T follicular helper cell (primary cell): Measurements from ENCODE around the gene ANKRD33.

Experiments used
- DNase-seq: peaks from one replicate; pipeline ENCODE4 v3.0.0-alpha.2; 2020; ENCODE audit warnings: low read depth
- total RNA-seq, 2 experiments: gene quantifications; one replicate each; lab custom pipeline; 2026; lab: John Stamatoyannopoulos, UW

ANKRD33 gene, protein sequence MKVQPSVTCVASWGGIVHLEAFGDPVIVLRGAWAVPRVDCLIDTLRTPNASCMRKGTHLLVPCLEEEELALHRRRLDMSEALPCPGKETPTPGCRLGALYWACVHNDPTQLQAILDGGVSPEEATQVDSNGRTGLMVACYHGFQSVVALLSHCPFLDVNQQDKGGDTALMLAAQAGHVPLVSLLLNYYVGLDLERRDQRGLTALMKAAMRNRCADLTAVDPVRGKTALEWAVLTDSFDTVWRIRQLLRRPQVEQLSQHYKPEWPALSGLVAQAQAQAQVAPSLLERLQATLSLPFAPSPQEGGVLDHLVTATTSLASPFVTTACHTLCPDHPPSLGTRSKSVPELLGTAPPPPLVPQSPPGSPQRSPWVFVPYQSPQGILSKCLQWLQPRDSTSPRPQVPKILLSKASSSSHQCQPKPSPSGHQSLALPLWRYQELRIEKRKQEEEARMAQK
- total RNA-seq = 0 reads per million in 2 experiments

DNA sequence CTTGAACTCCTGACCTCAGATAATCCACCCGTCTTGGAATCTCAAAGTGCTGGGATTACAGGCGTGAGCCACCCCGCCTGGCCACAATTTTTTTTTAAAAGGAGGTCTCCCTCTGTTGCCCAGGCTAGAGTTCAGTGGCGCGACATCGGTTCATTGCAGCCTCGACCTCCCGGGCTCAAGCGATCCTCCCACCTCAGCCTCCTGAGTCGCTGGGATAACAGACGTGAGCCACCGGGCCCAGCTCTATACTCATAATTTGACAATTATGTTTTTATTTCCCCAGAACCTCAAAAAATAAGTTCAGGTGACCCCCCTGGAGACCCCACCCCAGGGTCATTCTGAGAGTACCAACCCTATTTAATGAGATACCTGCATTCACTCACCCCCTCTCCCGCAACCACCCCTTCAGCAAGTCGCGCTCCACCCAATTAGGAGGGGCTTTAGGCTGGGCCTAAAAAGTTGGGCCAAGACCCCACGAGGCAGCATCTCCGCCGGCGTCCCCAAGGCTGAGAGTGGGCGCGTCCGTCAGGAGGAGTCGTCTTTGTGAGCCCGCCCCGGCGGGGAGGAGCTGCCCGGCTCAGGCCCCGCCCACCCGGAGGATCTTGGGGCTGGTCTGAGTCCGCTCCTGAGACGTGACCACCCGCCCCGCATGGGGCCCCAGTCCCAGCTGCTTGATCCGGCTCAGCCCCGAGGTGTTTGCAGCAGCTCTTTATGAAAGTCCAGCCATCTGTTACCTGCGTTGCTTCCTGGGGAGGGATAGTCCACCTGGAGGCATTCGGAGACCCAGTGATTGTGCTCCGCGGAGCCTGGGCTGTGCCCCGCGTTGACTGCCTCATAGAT is at the start of gene ANKRD33:
TSS of gene ANKRD33 (plus strand) at position 628 of the 840 bp plus-strand sequence. CDS start at position 712, 84 bp downstream.
- DNase-seq = no peak

DNA sequence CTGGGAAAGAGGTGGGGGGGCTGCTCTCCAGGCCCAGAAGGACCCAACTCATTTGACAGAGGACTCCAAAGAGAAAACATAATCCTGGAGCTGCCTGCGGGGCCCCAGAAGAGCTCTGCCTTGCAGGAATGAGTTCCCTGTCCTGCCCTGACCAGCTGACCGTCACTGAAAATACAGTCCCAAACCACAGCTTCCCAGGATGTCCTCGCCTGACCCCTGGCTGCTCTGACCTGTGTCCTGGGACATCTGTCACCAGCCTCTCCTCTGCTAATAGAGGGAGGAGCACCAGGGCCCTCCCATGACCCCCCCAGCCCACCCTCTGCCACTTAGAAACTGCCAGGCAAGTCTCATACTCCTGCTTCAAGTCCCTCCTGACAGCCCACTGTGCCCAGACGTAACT is 49.1 kb upstream of the ANKRD33 start:
- no peak for DNase-seq

DNA sequence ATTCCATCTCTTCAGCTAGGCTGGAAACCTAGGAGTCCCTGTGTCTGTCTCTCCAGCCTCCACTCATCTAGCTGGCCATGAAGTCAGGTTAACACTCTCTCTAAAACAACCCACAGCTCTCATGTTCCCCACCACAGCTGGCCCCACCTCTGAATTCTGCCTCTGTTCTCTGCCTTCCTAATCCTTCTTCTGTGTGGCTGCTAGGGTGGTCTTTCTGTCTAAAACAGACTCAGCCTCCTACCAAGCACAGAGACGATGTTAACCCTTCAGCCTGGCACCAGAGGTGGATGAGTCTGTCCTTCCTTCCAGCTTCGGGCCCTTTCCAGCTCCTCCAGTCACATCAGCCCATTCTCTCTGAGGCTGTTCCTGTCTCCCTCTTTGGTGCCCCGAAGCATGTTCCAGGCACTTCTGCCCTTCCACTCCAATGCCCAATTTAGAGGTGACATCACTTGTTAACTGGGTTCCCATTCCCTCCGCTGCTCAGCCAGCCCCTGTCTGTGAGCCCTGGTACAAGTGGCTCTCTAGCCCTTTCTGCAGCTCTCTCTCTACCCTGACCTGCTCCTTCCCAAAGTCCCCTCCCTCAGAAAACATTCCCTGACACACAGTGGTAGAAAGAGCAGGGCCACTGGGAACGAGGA is 48.5 kb upstream of the ANKRD33 start:
- no peak for DNase-seq

DNA sequence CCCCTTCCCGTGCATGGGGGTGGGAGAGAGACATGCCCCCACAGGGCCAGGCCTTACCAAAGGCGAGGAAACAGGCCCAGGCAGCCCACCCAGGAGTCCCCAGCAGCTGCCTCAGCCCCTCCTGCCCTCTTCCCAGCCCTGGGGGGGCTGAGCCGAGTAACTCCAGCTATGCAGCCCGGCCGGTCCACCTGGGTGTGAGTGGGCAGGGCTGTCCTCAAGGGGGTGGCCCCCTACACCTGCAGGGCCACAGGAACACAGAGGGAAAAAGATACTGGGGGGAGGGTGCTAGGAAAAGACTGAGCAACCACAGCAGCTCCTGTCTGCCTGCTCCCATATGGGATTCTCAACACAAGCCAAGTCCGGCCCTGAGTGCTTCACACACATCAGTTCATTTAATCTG is 46.9 kb upstream of the ANKRD33 start:
- no peak for DNase-seq

DNA sequence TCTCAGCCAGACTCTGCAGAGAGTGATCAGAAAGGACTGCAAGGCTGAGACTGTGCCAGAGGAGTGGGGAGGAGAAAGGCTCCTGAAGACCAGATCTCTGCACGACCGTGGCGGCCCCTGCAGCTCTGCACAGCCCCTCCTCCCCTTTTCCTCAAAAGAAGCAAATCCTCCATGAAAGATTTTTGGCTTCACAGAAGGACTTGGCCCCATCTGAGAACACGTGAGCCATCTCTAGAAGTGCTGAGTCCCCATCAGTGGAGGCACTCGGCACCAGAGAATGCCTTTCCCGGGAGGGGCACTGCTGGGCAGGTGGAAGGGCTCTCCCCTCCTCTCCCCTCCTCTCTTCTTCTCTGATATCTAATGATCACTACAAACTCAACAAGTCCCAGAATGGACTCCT is 46.2 kb upstream of the ANKRD33 start:
- no peak for DNase-seq

- DNase-seq = no peak
Observed at GRCh38 chr12:51844854-51845253, 43.0 kb upstream of the ANKRD33 start.

DNA sequence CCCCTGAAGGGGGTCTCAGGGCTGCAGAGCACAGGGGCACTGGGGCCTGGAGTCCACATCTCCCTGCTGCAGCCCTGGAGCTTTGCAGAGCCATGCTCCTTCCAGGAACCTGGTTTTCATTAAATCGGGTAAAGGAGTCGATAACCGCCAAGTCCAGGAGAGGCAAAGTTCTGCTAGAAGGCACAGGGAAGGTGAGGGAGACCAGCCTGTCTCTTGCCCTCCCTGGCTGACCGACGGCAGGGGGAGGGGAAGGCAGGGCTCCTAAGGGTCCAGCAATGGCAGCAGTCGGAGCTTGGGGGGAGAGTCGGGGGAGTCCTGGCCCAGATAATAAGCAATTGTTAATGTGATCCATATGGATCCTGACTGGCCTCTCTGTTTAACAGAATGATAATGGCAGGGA is 42.4 kb upstream of the ANKRD33 start:
- DNase-seq = no peak

DNA sequence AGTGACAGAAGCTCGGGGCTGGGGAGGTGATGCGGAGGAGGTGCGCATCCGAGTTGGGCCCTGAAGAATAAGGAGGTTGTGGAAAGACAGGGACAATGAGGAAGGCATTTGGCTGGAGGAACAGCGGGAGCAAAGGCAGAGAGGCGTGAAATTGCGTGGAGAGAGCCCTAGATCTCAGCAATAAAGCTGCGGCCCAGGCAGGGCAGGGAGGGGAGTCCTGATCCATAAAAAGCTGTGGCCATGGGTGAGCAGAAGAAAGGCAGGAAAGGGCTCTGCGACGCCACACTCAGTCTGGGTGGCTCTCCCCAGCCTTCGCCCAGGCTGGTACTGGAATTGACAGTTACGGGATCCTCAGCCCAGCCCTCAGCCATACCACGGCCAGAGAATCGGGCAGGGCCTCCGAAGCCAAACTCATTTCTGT is 41.6 kb upstream of the ANKRD33 start:
- DNase-seq = no peak

DNA sequence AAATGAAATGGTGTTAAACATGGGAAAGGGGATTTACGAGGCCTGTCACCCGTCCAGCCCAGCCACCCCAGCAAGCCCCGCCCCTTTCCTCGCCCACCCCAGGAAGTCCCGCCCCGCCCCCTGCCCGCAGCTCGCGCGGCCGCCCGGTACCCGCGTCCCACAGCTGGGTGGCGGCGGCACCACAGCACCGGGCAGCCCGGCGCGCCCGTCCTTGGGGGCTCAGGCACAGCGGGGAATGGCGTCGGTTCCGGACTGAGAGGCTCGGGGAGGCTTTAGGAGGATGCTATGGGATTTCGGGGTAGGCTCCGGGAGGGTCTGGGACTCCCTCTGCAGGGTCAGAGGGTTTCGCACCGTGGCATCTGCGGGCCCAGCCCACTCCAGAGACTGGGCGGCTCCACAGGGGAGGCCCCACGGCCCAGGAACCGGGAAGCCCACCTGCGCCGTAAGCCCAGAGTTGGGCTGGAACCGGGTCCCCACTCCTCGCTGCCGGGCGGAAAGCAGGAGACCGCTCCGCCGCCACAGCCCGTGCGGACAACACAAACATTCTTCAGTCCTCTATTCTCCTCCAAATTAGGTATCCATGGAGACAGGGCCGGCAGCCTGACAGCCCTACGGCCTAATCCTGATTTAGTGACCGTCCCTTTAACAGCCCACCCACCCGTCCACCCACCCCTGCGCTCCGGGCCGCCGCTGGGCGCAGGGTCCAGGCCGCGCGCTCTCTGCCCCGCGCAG is 40.8 kb upstream of the ANKRD33 start:
- DNase-seq = no peak

GRCh38 chr12:51847643-51848325 is 40.1 kb upstream of the ANKRD33 start:
- DNase-seq = no peak

GRCh38 chr12:51848326-51848727 is 39.6 kb upstream of the ANKRD33 start, which contains the start of gene FIGNL2:
Gene FIGNL2 (minus strand): TSS chr12:51848718. CDS start chr12:51822413, 26,305 bp downstream.
- DNase-seq = no peak

DNA sequence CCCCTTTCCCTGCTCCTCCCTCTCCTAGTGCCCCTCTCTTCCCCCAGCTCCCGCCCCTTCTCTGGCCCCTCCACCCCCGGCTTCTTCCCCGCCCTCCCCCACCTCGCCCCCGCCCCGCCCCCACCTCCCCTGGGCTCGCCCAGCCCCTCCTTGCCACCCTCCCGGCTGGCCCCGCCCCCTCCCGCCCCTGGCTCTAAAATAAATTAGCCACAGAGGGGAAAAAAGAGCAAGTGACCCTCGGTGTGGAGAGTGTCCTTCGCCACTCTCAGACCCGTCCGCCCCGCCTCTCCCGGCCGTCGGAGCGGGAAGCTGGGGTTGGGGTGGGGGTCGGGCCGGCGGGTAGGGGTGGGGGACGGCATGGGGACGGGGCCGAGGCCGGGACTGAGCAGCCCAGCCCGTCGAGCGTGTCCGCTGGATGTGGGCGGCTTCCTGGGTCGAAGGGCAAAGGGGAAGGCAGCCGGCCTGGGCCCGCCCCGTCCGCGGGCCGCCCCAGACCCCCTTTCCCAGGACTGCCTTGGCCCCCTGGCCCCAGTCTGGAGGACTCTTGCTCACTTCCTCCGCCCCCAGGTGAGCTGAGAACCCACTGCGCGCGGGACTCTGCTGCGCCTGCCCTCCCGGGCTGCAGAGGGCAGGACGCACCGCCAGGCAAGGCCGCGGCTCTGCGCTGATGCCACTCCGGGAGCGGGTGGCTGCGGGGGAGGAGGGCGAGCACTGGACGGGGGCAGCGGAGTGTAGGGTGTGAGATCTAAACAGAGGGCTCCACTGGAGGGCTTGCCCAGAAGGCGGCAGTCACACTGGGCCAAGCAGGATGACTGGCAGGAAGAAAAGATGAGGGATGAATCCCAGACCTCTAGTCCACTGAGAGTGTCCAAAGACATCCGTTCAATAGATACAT is 38.8 kb upstream of the ANKRD33 start:
- no peak for DNase-seq

DNA sequence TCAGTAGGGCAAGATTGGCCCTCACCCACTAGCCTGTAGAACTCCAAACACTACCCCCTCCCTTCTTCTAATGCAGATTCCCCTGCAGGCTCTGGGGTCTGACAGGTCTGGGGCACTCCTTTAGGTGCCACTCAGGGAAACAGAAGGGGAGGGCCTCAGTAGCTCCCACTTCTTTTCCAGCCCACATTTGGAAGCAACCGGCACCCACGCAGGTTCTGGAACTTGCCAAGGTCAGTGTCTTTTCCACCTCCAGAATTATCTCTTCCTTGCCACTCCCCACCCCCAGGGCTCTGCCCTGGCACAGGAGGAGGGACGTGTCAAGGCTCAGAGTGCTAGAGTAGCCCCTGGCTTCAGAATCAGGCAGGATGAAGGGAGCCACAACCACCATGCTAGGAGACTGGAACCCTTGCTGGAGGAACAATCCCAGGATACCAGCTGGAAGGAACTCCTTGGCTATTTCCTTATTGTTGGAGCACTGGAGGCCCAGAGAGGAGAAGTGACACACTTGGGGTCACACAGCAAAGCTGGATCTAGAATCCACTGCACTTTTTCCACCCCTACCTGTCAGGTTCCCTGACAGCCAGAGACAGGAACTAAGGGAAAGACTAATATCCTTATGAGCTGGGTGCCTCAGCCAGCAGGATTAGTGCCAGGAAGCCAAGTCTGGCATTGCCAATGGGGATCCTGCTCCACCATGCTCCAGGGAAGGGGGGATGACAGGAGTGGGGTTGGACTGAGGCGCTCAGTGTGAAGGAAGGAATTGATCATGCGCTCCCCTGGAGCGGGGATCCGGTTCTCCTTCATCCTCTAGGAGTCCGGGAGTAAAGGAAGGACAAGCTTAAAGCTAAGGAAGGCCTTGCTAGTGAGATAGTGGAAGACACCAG is 37.6 kb upstream of the ANKRD33 start:
- DNase-seq = no peak

DNA sequence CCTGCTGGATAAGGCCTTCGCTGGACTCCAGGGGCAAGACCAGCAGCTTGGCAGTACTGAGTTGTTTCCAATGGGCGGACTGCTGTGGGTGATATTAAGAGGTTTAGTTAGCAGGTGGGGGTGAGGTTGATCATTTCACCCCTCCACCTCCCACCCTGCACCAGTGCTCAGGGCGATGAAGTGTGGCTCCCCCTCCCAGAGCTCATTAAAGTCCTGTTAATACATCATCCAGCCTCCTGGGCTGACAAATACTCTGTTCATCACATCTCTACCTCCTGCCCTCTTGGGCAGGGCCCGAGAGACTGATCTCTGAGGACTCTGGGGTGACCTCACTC is 37.0 kb upstream of the ANKRD33 start:
- DNase-seq = no peak

DNA sequence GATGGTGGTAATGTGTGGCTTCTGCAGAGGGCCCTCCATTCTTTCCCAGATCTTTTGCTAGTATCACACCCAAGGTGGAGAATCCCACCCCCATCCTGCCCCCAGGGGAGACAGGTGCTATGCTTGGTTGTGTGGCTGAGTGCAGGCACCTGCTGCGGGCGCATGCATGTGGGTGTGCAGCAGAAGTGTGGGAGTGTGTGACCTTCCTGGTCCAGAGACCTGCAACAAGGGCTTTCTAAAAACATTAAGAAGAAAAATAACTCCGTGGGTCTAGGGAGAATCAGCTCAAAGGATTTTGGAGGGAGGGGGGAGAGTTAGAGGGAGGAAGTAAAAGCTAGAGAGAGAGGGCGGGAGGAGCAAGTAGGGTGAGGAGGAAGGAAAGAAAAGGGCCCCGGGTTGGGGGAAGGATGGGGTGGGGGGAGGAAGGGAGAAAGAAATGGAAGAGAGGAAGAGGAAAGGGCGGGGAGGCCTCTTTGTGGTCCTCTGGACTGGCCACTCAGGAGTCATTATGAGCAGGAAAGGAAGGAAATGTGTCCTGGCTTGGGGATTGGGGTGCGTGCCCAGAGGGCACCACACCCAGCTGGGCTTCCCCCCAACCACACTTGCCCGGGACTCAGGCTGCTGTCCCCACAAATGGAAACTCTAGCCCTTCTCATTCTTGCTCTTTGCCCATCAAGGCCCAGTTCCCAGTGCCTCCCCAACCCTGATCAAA is 36.3 kb upstream of the ANKRD33 start:
- no peak for DNase-seq

GRCh38 chr12:51852404-51853137 is 35.3 kb upstream of the ANKRD33 start:
- no peak for DNase-seq

- no peak for DNase-seq
Observed at GRCh38 chr12:51855586-51856428, 32.1 kb upstream of the ANKRD33 start.
